ENCODE data around the gene MTIF2. TPM values are rescaled to one million over a fixed set of nuclear protein-coding genes. Genes with fewer than 3 reads are reported as not detected.

MTIF2 gene
- 22.8 TPM for total RNA-seq

DNA sequence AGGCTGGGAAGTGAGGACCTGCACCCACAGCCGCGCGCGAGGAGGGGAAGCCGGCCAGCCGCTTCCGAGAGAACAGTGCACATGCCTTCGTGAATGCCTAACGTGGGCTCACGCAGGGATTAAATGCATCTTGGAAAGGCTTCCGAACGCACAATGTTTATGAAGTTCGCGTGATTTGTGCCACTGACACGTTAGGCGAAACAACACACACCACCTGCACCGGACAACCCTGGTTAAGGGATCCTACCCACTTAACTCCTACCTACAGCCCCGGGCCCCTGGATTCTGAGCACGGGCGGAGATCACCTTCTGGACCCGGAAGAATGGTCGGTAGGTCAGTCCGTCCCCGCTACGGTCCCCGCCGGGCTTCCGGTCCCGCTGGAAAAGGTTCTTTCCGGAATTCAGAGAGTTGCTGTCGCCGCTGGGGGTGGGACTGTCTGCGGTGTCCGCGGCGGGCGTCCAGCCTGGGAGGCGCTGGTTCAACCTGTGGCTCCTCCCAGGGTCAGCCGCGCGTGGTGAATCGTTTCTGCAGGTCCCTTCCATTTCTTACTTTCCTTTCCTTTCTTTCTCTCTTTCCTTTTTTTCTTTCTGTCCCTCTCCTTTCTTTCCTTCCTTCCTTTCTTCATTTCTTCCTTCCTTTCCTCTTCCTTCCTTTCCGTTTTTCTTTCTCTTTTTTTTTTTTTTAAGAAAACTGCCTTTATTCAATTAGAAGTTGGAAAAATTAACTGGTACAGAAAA lies at the start of gene MTIF2:
Gene MTIF2, minus strand, starts transcription at position 325 of the 738 bp plus-strand sequence. CDS start 5,373 bp downstream, outside the sequence.

DNA sequence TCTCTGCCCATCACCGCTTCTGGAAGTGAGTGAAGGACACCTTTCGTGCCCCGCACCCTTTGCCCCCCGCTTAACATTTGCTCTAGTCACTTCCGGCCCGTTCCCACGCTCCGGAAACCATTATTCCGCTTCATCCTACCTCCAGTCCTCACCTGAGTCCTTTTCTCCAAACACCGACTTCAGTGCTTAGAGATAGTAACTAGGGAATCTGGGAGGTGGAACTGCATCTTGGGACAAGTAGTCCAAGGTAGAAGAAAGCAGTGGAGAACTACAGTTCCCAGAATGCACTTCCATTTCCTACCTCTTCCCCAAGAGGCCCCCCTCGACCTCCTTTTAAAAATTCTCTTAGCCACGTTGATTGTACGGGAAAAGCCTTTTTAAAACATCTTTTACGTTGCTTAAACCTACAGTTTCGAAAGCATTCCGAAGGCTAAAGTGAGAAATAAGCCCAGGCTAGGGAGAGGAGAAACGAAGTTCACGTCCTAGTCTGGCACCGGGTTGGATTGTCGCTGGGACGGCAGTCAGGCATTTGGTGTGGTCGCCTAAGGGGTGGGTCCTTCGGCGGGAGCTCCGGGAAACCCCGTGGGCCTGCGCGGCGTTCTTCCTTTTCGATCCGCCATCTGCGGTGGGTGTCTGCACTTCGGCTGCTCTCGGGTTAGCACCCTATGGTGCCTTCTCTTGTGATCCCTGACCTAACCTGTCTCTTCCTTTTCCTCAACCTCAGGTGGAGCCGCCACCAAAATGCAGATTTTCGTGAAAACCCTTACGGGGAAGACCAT lies 36.8 kb downstream of the MTIF2 start, which contains the start of the genes CLHC1 and RPS27A:
Gene CLHC1, minus strand, starts transcription at position 210 of the 779 bp plus-strand sequence. CDS start 9,882 bp downstream, outside the sequence.
Gene RPS27A, plus strand, starts transcription at position 605 of the 779 bp plus-strand sequence. Its CDS starts 137 bp downstream, at position 742.

Other genes starting within 250 kb of the MTIF2 start
- 429 TPM for gene RTN4, start 218.8 kb downstream of the MTIF2 start, total RNA-seq
- 40.6 TPM for gene CLHC1, start 36.9 kb downstream of the MTIF2 start, total RNA-seq
- 930 TPM for gene RPS27A, start 36.5 kb downstream of the MTIF2 start, total RNA-seq
- 406 TPM for gene CCDC88A, start 150.6 kb upstream of the MTIF2 start, total RNA-seq

All from camera-type eye (tissue), 1 donor.